K562 (cell line): Measurements from ENCODE around the gene URB2. TPM values are rescaled to one million over a fixed set of nuclear protein-coding genes. Genes with fewer than 3 reads are reported as not detected.

ENCODE experiments used
- ASH1L ChIP-seq: fragments of 450-650 bp; IDR thresholded peaks from 2 replicates; pipeline ENCODE4 v1.6.1; 2018; ENCODE audit warnings: borderline replicate concordance, mild to moderate bottlenecking, low read depth; ENCODE audit not compliant: partially characterized antibody
- ATF1 ChIP-seq, 2 experiments: fragments of 450-650 bp in 1 of 2; IDR thresholded peaks; 2 replicates each; pipeline ENCODE4 v1.6.1; 2016; ENCODE audit warnings: missing compliant biosample characterization in 1 of 2, missing genetic modification characterization in 1 of 2
- CBFA2T2 ChIP-seq: fragments of 450-650 bp; conservative IDR thresholded peaks from 2 replicates; pipeline ENCODE4 v1.6.1; 2017; ENCODE audit warnings: mild to moderate bottlenecking
- CEBPB ChIP-seq: fragments of 450-650 bp; IDR thresholded peaks from 2 replicates; pipeline ENCODE4 v1.6.1; 2016; ENCODE audit warnings: missing genetic modification characterization, missing compliant biosample characterization
- ETS1 ChIP-seq: conservative IDR thresholded peaks from 2 replicates; pipeline ENCODE4 v1.6.1; 2011; ENCODE audit warnings: low read depth, mild to moderate bottlenecking, low read length; ENCODE audit not compliant: control insufficient read depth
- JUND ChIP-seq, 2 experiments: IDR thresholded peaks; 2 replicates in 1 of 2; 3 replicates in 1 of 2; pipeline ENCODE4 v1.6.1; 2011; ENCODE audit warnings: borderline replicate concordance in 2 of 2, low read depth in 2 of 2, low read length in 2 of 2, improper control_type of control experiment in 1 of 2, missing biosample characterization in 1 of 2, missing genetic modification characterization in 1 of 2, missing genetic modification reagents in 1 of 2
- KLF13 ChIP-seq: fragments of 450-650 bp; IDR thresholded peaks from 2 replicates; pipeline ENCODE4 v1.6.1; 2016; ENCODE audit warnings: missing genetic modification characterization, low read depth, mild to moderate bottlenecking, missing compliant biosample characterization, moderate library complexity, borderline replicate concordance
- NRF1 ChIP-seq, 2 experiments: fragments of 450-650 bp; IDR thresholded peaks in 1 of 2; conservative IDR thresholded peaks in 1 of 2; 2 replicates each; pipeline ENCODE4 v1.6.1; 2014; ENCODE audit warnings: mild to moderate bottlenecking in 2 of 2
- PRDM10 ChIP-seq: fragments of 450-650 bp; IDR thresholded peaks from 2 replicates; pipeline ENCODE4 v1.6.1; 2018; ENCODE audit not compliant: partially characterized antibody
- RREB1 ChIP-seq: fragments of 250-450 bp; sonication (Bioruptor Pico); IDR thresholded peaks from 2 replicates; pipeline ENCODE4 v1.4.0; 2020
- SMARCA5 ChIP-seq: fragments of 450-650 bp; IDR thresholded peaks from 2 replicates; pipeline ENCODE4 v1.6.1; 2016
- ZBTB17 ChIP-seq: fragments of 450-650 bp; formaldehyde crosslinking; IDR thresholded peaks from 2 replicates; pipeline ENCODE4 v1.4.0; 2020; ENCODE audit warnings: mild to moderate bottlenecking
- ZNF143 ChIP-seq: sonication (generic); formaldehyde crosslinking; IDR thresholded peaks from 2 replicates; pipeline ENCODE4 v1.9.0; 2022; ENCODE audit warnings: mild to moderate bottlenecking, missing genetic modification reagents
- ZNF23 ChIP-seq: fragments of 250-450 bp; sonication (Bioruptor Pico); IDR thresholded peaks from 2 replicates; pipeline ENCODE4 v1.4.0; 2020; ENCODE audit warnings: mild to moderate bottlenecking
- ZNF780A ChIP-seq: fragments of 250-450 bp; sonication (Bioruptor Pico); IDR thresholded peaks from 2 replicates; pipeline ENCODE4 v1.5.0; 2021; ENCODE audit warnings: mild to moderate bottlenecking
- polyA plus RNA-seq, 8 experiments: library from polyadenylated mRNA; depleted of rRNA in 4 of 8; stranded (reverse) in 5 of 8; unstranded in 3 of 8; fragments of >200 nt; fragmentation: Nextera tagmentation in 2 of 8; fragmentation: Illumina TruSeq in 1 of 8; extraction: Ambion mirVana in 2 of 8; extraction: Trizol in 1 of 8; gene quantifications; 2 replicates each; pipeline versions ENCODE4 v1.2.1 to v1.2.3, GENCODE V29; 2011 to 2014; ENCODE audit warnings: inconsistent platforms in 1 of 8, missing spikeins in 1 of 8
- total RNA-seq, 7 experiments: library from RNA; depleted of rRNA in 6 of 7; stranded (reverse); fragments of >200 nt in 6 of 7; fragmentation: Illumina TruSeq in 2 of 7; extraction: Trizol in 2 of 7; gene quantifications; 2 replicates each; pipeline versions ENCODE4 v1.2.1 to v1.2.3, GENCODE V29; 2011 to 2021; ENCODE audit warnings: low replicate concordance in 1 of 7

URB2 gene
- total and polyA plus RNA-seq, 9 of the 15 experiments (the other 6 are each of a cell fraction or from before 2014, with no cell fraction given) = 2.8 to 28.3 (median 19.0) TPM

GRCh38 chr1:229625071-229625914, 754 bp upstream of the URB2 start (continued):
- TF ChIP-seq ETS1 (peak; percentile 62; the same call in 1 of the 2 replicates), PRDM10 (no peak), ZNF780A (no peak), NRF1 (conservative IDR thresholded peaks at IDR 0.05 in 1 of 2, IDR thresholded peaks at IDR 0.05 in 1 of 2) (peak; percentile 80 to 84), JUND (IDR thresholded peaks at IDR 0.05; ENCODE audit: borderline replicate concordance, low read depth, low read length) (no peak), JUND (tag; IDR thresholded peaks at IDR 0.05; ENCODE audit: borderline replicate concordance, low read depth, low read length) (peak; percentile 49; the same call in 1 of the 3 replicates), ZNF143 (CRISPR knock-in tag) (no peak), RREB1 (CRISPR knock-in tag) (0 out of 2 replicates have a peak, but pooled peaks have one; percentile 5), CEBPB (peak; percentile 43), KLF13 (tag) (peak; percentile 52; the same call in 1 of the 2 replicates), ASH1L (no peak), ZNF23 (CRISPR knock-in tag) (no peak), CBFA2T2 (no peak), ATF1 (CRISPR knock-in tag; IDR thresholded peaks at IDR 0.05) (no peak), ATF1 (tag; IDR thresholded peaks at IDR 0.05) (peak; percentile 50; the same call in 1 of the 2 replicates), ZBTB17 (CRISPR knock-in tag) (peak; percentile 82; the same call in 1 of the 2 replicates), SMARCA5 (0 out of 2 replicates have a peak, but pooled peaks have one; percentile 37)
